Right lobe of liver (tissue), 6 donors: ENCODE data around the gene JAM3. TPM values are rescaled to one million over a fixed set of nuclear protein-coding genes. Genes with fewer than 3 reads are reported as not detected.

Source experiments
- ATAC-seq, 4 donors: fragments of 200-7000 bp; cut with Tn5 transposase; one replicate each; pipeline ENCODE4 v1.9.1; 2020; ENCODE audit warnings: mild to moderate bottlenecking in 4 of 4, moderate library complexity in 4 of 4
- DNase-seq, 3 donors: peaks; one replicate each; pipeline ENCODE4 v3.0.0-alpha.2; 2020
- H3K27ac ChIP-seq, 3 donors: fragments of 200-600 bp; one replicate each; pipeline ENCODE4 v1.8.0; 2022
- H3K27me3 ChIP-seq, 2 donors: fragments of 200-600 bp; one replicate each; pipeline ENCODE4 v1.8.0; 2022
- H3K36me3 ChIP-seq, 4 donors: fragments of 200-600 bp; sonication (generic) in 1 of 4; one replicate each; pipeline versions ENCODE4 v1.5.1 to v1.8.0; 2017 to 2022; ENCODE audit warnings: control low read depth in 1 of 4
- H3K4me1 ChIP-seq, 4 donors: fragments of 200-600 bp; sonication (generic) in 1 of 4; one replicate each; pipeline versions ENCODE4 v1.5.1 to v1.8.0; 2017 to 2022; ENCODE audit warnings: control low read depth in 1 of 4
- H3K4me3 ChIP-seq, 3 donors: fragments of 200-600 bp; one replicate each; pipeline ENCODE4 v1.8.0; 2022
- H3K9me3 ChIP-seq, 4 donors: fragments of 200-600 bp; sonication (generic) in 1 of 4; one replicate each; pipeline versions ENCODE4 v1.5.1 to v1.8.0; 2017 to 2022; ENCODE audit warnings: control low read depth in 1 of 4
- POLR2A ChIP-seq: fragments of 450-650 bp; IDR thresholded peaks from one replicate; pipeline ENCODE4 v1.6.1; 2017; ENCODE audit warnings: antibody characterized with exemption, mild to moderate bottlenecking
- WGBS: methylation state at CpG from one replicate; pipeline ENCODE4 v1.1.6; 2018; ENCODE audit warnings: low coverage, low lambda C conversion rate; ENCODE audit not compliant: insufficient coverage; ENCODE audit errors: missing lambda C conversion rate; 5-methylcytosine and 5-hydroxymethylcytosine counted together
- intact Hi-C, 2 donors: fragments of 100-400 bp; cut with DNase I; formaldehyde crosslinking; loops; one replicate each; pipeline versions ENCODE4 v1.11.2 to v1.14.1; 2022
- total RNA-seq, 6 experiments: library from RNA; depleted of rRNA in 2 of 6; stranded (reverse); fragments of >200 nt in 2 of 6; fragmentation: NEBNext Ultra II Directional in 3 of 6; extraction: Animal tissue kit (Norgen Biotek cat#: 25700) in 3 of 6; gene quantifications; one replicate each; pipeline versions ENCODE4 v1.1.0 to v1.2.4, GENCODE V29; 2016 to 2023
- TF ChIP-seq, protein P1 (sequence below), 4 donors: fragments of 200-600 bp in 3 of 4; fragments of 450-650 bp in 1 of 4; IDR thresholded peaks; one replicate each; pipeline versions ENCODE4 v1.5.1 to v1.8.0; 2016 to 2022; ENCODE audit warnings: antibody characterized with exemption in 4 of 4, mild to moderate bottlenecking in 2 of 4
- donor health status: DM: no; HTN: yes; CAD: no.
- donor health status: DM: no; HTN: no; CAD: no.
- donor health status: DM: no; HTN: no; CAD: no.
- donor health status: DM: no; HTN: yes; CAD: no.
- donor health status: DM: no; HTN: yes; CAD: no.

JAM3 gene
- total RNA-seq, 6 experiments from 2014 or later: 0.86 to 2.5 (median 1.6) TPM

DNA sequence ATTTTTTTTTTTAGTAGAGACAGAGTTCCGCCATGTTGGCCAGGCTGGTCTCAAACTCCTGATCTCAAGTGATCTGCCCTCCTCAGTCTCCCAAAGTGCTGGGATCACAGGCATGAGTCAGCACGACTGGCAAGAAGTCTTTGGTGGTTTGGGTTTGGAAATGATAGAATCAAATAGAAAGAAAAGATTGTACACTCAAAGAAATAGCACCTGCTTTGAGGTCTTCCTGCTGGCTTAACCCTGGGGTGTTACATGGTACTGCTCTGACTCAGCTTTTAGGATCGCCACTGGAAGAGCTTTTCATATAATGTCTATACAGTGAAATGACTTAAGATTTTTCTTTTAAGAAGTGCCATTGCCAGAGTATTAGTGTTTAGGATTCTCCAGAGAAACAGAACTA is 50.2 kb downstream of the JAM3 start:
- Histone ChIP-seq H3K27ac (no peak overlapping the region), H3K27me3 (peaks cover 0 to 6% of the 10 kb centered on the region in 2 donors), H3K4me3 (no peak overlapping the region), H3K9me3 (no peaks in the 10 kb centered on the region), H3K36me3 (no peaks in the 10 kb centered on the region), H3K4me1 (no peaks in the 10 kb centered on the region)
- ATAC-seq (no peak), DNase-seq (no peak)
- 75% methylated on average over 3 of the region's 3 CpGs for WGBS
- no peak for TF ChIP-seq POLR2A
- TF ChIP-seq, protein P1, sequence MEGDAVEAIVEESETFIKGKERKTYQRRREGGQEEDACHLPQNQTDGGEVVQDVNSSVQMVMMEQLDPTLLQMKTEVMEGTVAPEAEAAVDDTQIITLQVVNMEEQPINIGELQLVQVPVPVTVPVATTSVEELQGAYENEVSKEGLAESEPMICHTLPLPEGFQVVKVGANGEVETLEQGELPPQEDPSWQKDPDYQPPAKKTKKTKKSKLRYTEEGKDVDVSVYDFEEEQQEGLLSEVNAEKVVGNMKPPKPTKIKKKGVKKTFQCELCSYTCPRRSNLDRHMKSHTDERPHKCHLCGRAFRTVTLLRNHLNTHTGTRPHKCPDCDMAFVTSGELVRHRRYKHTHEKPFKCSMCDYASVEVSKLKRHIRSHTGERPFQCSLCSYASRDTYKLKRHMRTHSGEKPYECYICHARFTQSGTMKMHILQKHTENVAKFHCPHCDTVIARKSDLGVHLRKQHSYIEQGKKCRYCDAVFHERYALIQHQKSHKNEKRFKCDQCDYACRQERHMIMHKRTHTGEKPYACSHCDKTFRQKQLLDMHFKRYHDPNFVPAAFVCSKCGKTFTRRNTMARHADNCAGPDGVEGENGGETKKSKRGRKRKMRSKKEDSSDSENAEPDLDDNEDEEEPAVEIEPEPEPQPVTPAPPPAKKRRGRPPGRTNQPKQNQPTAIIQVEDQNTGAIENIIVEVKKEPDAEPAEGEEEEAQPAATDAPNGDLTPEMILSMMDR (IDR thresholded peaks at IDR 0.05): no peak
- intact Hi-C loops: no loop called here

- ATAC-seq: peak in 2 of 4 donors; percentile 11 to 36
- 48% methylated on average over 13 of the region's 13 CpGs for WGBS
- no peak overlapping the region for H3K4me3 ChIP-seq
These were observed 51.4 kb downstream of the JAM3 start for GRCh38 chr11:134120143-134120850.

DNA sequence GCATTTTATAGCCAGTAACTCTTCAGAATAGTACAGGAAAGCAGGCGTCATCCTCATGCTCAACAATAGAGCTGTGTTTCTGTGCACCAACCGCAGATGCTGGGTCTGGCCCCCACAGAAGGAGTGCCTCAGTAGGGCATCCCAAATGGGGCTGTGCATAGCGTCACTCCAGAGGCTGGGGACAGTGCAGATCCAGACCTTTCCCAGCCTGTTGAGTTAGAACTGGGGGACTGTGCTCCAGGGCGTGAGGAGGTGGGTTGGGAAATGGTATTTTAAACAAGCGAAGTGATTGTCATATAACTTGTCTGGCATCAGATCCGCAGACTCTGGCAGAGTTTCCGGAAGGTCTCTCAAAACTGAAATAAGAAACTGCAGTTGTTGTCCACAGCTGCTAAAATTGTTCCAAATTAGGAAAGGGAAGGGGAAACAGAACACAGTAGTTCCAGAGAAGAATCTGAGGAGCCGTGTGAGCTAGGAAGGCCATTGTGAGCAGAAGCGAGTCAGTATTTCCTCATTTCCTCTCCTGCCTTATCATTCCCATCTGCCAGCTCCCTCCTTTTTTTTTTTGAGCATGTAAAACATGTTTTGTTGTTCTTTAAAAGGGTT is 52.2 kb downstream of the JAM3 start:
- Histone ChIP-seq H3K27me3 (peaks cover 0 to 6% of the 10 kb centered on the region in 2 donors), H3K4me3 (no peak overlapping the region), H3K36me3 (no peaks in the 10 kb centered on the region), H3K9me3 (no peaks in the 10 kb centered on the region), H3K27ac (peak overlapping the region; percentile 15 to 40 (median 26)), H3K4me1 (no peaks in the 10 kb centered on the region)
- 42% methylated on average over 9 of the region's 9 CpGs for WGBS
- DNase-seq (no peak), ATAC-seq (peak; percentile 32 to 62 (median 43))
- intact Hi-C loops: no loop called here
- no peak for TF ChIP-seq POLR2A
- TF ChIP-seq, protein P1 (IDR thresholded peaks at IDR 0.05): no peak

More at GRCh38 chr11:134120143-134120850, 51.4 kb downstream of the JAM3 start:
- Histone ChIP-seq H3K27me3 (peaks cover 0 to 6% of the 10 kb centered on the region in 2 donors), H3K9me3 (no peaks in the 10 kb centered on the region), H3K27ac (peak overlapping the region; percentile 15 to 40 (median 26)), H3K4me1 (no peaks in the 10 kb centered on the region), H3K36me3 (no peaks in the 10 kb centered on the region)
- intact Hi-C loops: no loop called here
- TF ChIP-seq, protein P1 (IDR thresholded peaks at IDR 0.05): no peak
- TF ChIP-seq POLR2A: no peak
- no peak for DNase-seq

- Histone ChIP-seq H3K4me3 (peak overlapping the region in 1 of 3 donors; percentile 15), H3K27ac (peak overlapping the region in 1 of 3 donors; percentile 1), H3K9me3 (no peaks in the 10 kb centered on the region), H3K27me3 (peaks cover 0 to 6% of the 10 kb centered on the region in 2 donors), H3K4me1 (no peaks in the 10 kb centered on the region), H3K36me3 (no peaks in the 10 kb centered on the region)
- DNase-seq: peak in 2 of 3 donors; percentile 53 to 59
- ATAC-seq: peak; percentile 64 to 78 (median 72)
- intact Hi-C loops: no loop called here
- TF ChIP-seq, protein P1 (IDR thresholded peaks at IDR 0.05): no peak
- no peak for TF ChIP-seq POLR2A
- WGBS: 8% methylated on average over 32 of the region's 54 CpGs
These were observed 56.0 kb downstream of the JAM3 start for GRCh38 chr11:134124660-134125451.
